ENCODE results near the gene CYBRD1.

DNA sequence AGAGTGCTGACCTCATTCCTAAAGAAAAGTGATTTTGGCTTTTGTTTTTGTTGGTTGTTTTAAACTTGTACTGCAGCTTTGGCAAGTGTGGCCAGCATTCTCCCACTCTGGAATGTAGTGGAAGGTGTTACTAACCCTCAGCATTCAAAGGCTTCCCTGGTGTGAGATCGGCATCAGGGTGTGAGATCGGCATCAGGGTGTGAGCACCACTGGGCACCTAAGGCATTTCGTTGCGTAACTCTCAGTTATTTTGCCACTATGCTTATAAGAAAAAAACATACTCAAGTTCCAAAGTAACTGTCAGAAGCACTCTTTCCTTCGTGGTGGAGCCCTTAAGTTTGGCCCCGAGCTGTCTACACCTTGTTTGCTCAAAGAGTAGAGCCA, 1.7 kb downstream of the CYBRD1 start:
- TF ChIP-seq, protein P1, sequence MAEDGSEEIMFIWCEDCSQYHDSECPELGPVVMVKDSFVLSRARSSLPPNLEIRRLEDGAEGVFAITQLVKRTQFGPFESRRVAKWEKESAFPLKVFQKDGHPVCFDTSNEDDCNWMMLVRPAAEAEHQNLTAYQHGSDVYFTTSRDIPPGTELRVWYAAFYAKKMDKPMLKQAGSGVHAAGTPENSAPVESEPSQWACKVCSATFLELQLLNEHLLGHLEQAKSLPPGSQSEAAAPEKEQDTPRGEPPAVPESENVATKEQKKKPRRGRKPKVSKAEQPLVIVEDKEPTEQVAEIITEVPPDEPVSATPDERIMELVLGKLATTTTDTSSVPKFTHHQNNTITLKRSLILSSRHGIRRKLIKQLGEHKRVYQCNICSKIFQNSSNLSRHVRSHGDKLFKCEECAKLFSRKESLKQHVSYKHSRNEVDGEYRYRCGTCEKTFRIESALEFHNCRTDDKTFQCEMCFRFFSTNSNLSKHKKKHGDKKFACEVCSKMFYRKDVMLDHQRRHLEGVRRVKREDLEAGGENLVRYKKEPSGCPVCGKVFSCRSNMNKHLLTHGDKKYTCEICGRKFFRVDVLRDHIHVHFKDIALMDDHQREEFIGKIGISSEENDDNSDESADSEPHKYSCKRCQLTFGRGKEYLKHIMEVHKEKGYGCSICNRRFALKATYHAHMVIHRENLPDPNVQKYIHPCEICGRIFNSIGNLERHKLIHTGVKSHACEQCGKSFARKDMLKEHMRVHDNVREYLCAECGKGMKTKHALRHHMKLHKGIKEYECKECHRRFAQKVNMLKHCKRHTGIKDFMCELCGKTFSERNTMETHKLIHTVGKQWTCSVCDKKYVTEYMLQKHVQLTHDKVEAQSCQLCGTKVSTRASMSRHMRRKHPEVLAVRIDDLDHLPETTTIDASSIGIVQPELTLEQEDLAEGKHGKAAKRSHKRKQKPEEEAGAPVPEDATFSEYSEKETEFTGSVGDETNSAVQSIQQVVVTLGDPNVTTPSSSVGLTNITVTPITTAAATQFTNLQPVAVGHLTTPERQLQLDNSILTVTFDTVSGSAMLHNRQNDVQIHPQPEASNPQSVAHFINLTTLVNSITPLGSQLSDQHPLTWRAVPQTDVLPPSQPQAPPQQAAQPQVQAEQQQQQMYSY (CRISPR knock-in tag; IDR thresholded peaks at IDR 0.05): no peak
- TF ChIP-seq, protein P2, sequence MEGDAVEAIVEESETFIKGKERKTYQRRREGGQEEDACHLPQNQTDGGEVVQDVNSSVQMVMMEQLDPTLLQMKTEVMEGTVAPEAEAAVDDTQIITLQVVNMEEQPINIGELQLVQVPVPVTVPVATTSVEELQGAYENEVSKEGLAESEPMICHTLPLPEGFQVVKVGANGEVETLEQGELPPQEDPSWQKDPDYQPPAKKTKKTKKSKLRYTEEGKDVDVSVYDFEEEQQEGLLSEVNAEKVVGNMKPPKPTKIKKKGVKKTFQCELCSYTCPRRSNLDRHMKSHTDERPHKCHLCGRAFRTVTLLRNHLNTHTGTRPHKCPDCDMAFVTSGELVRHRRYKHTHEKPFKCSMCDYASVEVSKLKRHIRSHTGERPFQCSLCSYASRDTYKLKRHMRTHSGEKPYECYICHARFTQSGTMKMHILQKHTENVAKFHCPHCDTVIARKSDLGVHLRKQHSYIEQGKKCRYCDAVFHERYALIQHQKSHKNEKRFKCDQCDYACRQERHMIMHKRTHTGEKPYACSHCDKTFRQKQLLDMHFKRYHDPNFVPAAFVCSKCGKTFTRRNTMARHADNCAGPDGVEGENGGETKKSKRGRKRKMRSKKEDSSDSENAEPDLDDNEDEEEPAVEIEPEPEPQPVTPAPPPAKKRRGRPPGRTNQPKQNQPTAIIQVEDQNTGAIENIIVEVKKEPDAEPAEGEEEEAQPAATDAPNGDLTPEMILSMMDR (IDR thresholded peaks at IDR 0.05): no peak
- TF ChIP-seq, protein P3, sequence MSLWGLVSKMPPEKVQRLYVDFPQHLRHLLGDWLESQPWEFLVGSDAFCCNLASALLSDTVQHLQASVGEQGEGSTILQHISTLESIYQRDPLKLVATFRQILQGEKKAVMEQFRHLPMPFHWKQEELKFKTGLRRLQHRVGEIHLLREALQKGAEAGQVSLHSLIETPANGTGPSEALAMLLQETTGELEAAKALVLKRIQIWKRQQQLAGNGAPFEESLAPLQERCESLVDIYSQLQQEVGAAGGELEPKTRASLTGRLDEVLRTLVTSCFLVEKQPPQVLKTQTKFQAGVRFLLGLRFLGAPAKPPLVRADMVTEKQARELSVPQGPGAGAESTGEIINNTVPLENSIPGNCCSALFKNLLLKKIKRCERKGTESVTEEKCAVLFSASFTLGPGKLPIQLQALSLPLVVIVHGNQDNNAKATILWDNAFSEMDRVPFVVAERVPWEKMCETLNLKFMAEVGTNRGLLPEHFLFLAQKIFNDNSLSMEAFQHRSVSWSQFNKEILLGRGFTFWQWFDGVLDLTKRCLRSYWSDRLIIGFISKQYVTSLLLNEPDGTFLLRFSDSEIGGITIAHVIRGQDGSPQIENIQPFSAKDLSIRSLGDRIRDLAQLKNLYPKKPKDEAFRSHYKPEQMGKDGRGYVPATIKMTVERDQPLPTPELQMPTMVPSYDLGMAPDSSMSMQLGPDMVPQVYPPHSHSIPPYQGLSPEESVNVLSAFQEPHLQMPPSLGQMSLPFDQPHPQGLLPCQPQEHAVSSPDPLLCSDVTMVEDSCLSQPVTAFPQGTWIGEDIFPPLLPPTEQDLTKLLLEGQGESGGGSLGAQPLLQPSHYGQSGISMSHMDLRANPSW (CRISPR knock-in tag; conservative IDR thresholded peaks at IDR 0.05; ENCODE audit: low read depth): no peak
- TF ChIP-seq, protein P4, sequence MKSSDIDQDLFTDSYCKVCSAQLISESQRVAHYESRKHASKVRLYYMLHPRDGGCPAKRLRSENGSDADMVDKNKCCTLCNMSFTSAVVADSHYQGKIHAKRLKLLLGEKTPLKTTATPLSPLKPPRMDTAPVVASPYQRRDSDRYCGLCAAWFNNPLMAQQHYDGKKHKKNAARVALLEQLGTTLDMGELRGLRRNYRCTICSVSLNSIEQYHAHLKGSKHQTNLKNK (CRISPR knock-in tag; IDR thresholded peaks at IDR 0.05): no peak
- no peak for TF ChIP-seq ETV6 (CRISPR knock-in tag; IDR thresholded peaks at IDR 0.05)
- TF ChIP-seq NR1H2 (CRISPR knock-in tag; IDR thresholded peaks at IDR 0.05): no peak
- TF ChIP-seq, protein P5, sequence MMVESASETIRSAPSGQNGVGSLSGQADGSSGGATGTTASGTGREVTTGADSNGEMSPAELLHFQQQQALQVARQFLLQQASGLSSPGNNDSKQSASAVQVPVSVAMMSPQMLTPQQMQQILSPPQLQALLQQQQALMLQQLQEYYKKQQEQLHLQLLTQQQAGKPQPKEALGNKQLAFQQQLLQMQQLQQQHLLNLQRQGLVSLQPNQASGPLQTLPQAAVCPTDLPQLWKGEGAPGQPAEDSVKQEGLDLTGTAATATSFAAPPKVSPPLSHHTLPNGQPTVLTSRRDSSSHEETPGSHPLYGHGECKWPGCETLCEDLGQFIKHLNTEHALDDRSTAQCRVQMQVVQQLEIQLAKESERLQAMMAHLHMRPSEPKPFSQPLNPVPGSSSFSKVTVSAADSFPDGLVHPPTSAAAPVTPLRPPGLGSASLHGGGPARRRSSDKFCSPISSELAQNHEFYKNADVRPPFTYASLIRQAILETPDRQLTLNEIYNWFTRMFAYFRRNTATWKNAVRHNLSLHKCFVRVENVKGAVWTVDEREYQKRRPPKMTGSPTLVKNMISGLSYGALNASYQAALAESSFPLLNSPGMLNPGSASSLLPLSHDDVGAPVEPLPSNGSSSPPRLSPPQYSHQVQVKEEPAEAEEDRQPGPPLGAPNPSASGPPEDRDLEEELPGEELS (CRISPR knock-in tag; IDR thresholded peaks at IDR 0.05): no peak
- no peak for TF ChIP-seq GABPB1 (CRISPR knock-in tag; IDR thresholded peaks at IDR 0.05)
- TF ChIP-seq, protein P6, sequence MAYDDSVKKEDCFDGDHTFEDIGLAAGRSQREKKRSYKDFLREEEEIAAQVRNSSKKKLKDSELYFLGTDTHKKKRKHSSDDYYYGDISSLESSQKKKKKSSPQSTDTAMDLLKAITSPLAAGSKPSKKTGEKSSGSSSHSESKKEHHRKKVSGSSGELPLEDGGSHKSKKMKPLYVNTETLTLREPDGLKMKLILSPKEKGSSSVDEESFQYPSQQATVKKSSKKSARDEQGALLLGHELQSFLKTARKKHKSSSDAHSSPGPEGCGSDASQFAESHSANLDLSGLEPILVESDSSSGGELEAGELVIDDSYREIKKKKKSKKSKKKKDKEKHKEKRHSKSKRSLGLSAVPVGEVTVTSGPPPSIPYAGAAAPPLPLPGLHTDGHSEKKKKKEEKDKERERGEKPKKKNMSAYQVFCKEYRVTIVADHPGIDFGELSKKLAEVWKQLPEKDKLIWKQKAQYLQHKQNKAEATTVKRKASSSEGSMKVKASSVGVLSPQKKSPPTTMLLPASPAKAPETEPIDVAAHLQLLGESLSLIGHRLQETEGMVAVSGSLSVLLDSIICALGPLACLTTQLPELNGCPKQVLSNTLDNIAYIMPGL (CRISPR knock-in tag; IDR thresholded peaks at IDR 0.05): no peak
- TF ChIP-seq, protein P7, sequence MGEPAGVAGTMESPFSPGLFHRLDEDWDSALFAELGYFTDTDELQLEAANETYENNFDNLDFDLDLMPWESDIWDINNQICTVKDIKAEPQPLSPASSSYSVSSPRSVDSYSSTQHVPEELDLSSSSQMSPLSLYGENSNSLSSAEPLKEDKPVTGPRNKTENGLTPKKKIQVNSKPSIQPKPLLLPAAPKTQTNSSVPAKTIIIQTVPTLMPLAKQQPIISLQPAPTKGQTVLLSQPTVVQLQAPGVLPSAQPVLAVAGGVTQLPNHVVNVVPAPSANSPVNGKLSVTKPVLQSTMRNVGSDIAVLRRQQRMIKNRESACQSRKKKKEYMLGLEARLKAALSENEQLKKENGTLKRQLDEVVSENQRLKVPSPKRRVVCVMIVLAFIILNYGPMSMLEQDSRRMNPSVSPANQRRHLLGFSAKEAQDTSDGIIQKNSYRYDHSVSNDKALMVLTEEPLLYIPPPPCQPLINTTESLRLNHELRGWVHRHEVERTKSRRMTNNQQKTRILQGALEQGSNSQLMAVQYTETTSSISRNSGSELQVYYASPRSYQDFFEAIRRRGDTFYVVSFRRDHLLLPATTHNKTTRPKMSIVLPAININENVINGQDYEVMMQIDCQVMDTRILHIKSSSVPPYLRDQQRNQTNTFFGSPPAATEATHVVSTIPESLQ (CRISPR knock-in tag; IDR thresholded peaks at IDR 0.05): no peak
- TF ChIP-seq, protein P8, sequence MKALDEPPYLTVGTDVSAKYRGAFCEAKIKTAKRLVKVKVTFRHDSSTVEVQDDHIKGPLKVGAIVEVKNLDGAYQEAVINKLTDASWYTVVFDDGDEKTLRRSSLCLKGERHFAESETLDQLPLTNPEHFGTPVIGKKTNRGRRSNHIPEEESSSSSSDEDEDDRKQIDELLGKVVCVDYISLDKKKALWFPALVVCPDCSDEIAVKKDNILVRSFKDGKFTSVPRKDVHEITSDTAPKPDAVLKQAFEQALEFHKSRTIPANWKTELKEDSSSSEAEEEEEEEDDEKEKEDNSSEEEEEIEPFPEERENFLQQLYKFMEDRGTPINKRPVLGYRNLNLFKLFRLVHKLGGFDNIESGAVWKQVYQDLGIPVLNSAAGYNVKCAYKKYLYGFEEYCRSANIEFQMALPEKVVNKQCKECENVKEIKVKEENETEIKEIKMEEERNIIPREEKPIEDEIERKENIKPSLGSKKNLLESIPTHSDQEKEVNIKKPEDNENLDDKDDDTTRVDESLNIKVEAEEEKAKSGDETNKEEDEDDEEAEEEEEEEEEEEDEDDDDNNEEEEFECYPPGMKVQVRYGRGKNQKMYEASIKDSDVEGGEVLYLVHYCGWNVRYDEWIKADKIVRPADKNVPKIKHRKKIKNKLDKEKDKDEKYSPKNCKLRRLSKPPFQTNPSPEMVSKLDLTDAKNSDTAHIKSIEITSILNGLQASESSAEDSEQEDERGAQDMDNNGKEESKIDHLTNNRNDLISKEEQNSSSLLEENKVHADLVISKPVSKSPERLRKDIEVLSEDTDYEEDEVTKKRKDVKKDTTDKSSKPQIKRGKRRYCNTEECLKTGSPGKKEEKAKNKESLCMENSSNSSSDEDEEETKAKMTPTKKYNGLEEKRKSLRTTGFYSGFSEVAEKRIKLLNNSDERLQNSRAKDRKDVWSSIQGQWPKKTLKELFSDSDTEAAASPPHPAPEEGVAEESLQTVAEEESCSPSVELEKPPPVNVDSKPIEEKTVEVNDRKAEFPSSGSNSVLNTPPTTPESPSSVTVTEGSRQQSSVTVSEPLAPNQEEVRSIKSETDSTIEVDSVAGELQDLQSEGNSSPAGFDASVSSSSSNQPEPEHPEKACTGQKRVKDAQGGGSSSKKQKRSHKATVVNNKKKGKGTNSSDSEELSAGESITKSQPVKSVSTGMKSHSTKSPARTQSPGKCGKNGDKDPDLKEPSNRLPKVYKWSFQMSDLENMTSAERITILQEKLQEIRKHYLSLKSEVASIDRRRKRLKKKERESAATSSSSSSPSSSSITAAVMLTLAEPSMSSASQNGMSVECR (CRISPR knock-in tag; IDR thresholded peaks at IDR 0.05; ENCODE audit: borderline replicate concordance): no peak

All from WTC11 (cell line).